ENCODE results near the gene MYRIP.

DNA sequence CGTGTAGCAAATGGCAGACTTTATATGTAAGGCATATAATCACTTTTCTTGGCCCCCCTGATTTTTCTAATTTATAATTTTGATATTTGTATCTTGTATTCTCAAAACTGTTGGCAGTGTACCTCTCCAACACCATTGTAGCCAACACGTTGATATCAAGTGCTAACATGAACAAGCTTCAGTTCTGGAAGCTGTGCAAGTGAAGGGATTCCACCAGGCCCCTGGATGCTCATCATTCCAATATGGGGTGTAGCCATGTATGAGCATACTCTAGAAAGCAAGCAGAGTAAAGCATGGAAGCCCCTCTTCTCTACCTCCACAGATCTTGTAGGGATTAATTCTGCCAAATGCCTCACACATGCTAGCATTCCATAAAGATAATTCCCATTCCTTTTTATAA lies 211.3 kb downstream of the MYRIP start:
- TF ChIP-seq, protein P1, sequence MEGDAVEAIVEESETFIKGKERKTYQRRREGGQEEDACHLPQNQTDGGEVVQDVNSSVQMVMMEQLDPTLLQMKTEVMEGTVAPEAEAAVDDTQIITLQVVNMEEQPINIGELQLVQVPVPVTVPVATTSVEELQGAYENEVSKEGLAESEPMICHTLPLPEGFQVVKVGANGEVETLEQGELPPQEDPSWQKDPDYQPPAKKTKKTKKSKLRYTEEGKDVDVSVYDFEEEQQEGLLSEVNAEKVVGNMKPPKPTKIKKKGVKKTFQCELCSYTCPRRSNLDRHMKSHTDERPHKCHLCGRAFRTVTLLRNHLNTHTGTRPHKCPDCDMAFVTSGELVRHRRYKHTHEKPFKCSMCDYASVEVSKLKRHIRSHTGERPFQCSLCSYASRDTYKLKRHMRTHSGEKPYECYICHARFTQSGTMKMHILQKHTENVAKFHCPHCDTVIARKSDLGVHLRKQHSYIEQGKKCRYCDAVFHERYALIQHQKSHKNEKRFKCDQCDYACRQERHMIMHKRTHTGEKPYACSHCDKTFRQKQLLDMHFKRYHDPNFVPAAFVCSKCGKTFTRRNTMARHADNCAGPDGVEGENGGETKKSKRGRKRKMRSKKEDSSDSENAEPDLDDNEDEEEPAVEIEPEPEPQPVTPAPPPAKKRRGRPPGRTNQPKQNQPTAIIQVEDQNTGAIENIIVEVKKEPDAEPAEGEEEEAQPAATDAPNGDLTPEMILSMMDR (IDR thresholded peaks at IDR 0.05): no peak
- TF ChIP-seq POLR2A (IDR thresholded peaks at IDR 0.05): no peak
